NT2/D1 (cell line): ENCODE results near the gene CRADD.

Experiments used
- DNase-seq: peaks from one replicate; pipeline ENCODE4 v3.0.0-alpha.2; 2011; ENCODE audit warnings: low read depth, low spot score
- H3K27me3 ChIP-seq: 2 replicates; pipeline ENCODE4 v1.6.0; 2011; ENCODE audit warnings: mild to moderate bottlenecking; ENCODE audit not compliant: insufficient read length, insufficient read depth
- H3K36me3 ChIP-seq: 2 replicates; pipeline ENCODE4 v1.6.1; 2011; ENCODE audit warnings: mild to moderate bottlenecking, low read length, mixed read lengths; ENCODE audit not compliant: insufficient read depth, insufficient read length
- H3K4me1 ChIP-seq: 2 replicates; pipeline ENCODE4 v1.5.1; 2011; ENCODE audit not compliant: insufficient read depth, insufficient read length
- H3K4me3 ChIP-seq: 2 replicates; pipeline ENCODE4 v1.5.1; 2011; ENCODE audit warnings: low read depth; ENCODE audit not compliant: insufficient read length
- H3K9ac ChIP-seq: 2 replicates; pipeline ENCODE4 v1.6.0; 2011; ENCODE audit warnings: low read depth; ENCODE audit not compliant: insufficient read length
- H3K9me3 ChIP-seq: 2 replicates; pipeline ENCODE4 v1.5.1; 2011; ENCODE audit warnings: mild to moderate bottlenecking, low read length; ENCODE audit not compliant: insufficient read depth
- SUZ12 ChIP-seq: IDR thresholded peaks from 2 replicates; pipeline ENCODE4 v1.6.1; 2011; ENCODE audit not compliant: insufficient read length, insufficient read depth; ENCODE audit errors: extremely low read depth
- YY1 ChIP-seq: IDR thresholded peaks from 2 replicates; pipeline ENCODE4 v1.6.1; 2011; ENCODE audit not compliant: insufficient read length, insufficient read depth
- ZNF274 ChIP-seq: IDR thresholded peaks from 2 replicates; pipeline ENCODE4 v1.6.1; 2011; ENCODE audit warnings: mild to moderate bottlenecking, low read depth, low read length

The CRADD gene

GRCh38 chr12:93812626-93813025 is 135.5 kb downstream of the CRADD start:
- peaks cover 3% of the 10 kb centered on the region for H3K4me1 ChIP-seq
- DNase-seq = no peak
- H3K36me3 ChIP-seq = no peaks in the 10 kb centered on the region
- H3K9ac ChIP-seq = no peak overlapping the region
- H3K27me3 ChIP-seq = no peaks in the 10 kb centered on the region
- TF ChIP-seq YY1 = no peak
- no peaks in the 10 kb centered on the region for H3K9me3 ChIP-seq
- no peak overlapping the region for H3K4me3 ChIP-seq

GRCh38 chr12:93813186-93813585 is 136.0 kb downstream of the CRADD start:
- peaks cover 3% of the 10 kb centered on the region for H3K4me1 ChIP-seq
- no peaks in the 10 kb centered on the region for H3K27me3 ChIP-seq
- no peak overlapping the region for H3K4me3 ChIP-seq
- H3K9me3 ChIP-seq = no peaks in the 10 kb centered on the region
- DNase-seq = no peak
- TF ChIP-seq SUZ12 (no peak), ZNF274 (no peak), YY1 (no peak)
- no peak overlapping the region for H3K9ac ChIP-seq
- H3K36me3 ChIP-seq = no peaks in the 10 kb centered on the region

GRCh38 chr12:93813972-93814821 is 137.0 kb downstream of the CRADD start:
- Histone ChIP-seq H3K4me3 (no peak overlapping the region), H3K27me3 (no peaks in the 10 kb centered on the region), H3K9me3 (no peaks in the 10 kb centered on the region), H3K9ac (no peak overlapping the region), H3K4me1 (peaks cover 3% of the 10 kb centered on the region), H3K36me3 (no peaks in the 10 kb centered on the region)
- no peak for DNase-seq
- TF ChIP-seq SUZ12 (no peak), ZNF274 (no peak), YY1 (no peak)

- Histone ChIP-seq H3K4me1 (no peaks in the 10 kb centered on the region), H3K9me3 (no peaks in the 10 kb centered on the region), H3K27me3 (no peaks in the 10 kb centered on the region), H3K9ac (no peak overlapping the region), H3K4me3 (no peak overlapping the region), H3K36me3 (no peaks in the 10 kb centered on the region)
- no peak for TF ChIP-seq ZNF274
- no peak for TF ChIP-seq YY1
- no peak for TF ChIP-seq SUZ12
- DNase-seq = no peak
These were observed 141.4 kb downstream of the CRADD start for GRCh38 chr12:93818488-93819049.

GRCh38 chr12:93819050-93819491 is 141.9 kb downstream of the CRADD start:
- Histone ChIP-seq H3K9me3 (no peaks in the 10 kb centered on the region), H3K4me3 (no peak overlapping the region), H3K27me3 (no peaks in the 10 kb centered on the region), H3K9ac (no peak overlapping the region), H3K4me1 (no peaks in the 10 kb centered on the region), H3K36me3 (no peaks in the 10 kb centered on the region)
- no peak for TF ChIP-seq SUZ12
- no peak for TF ChIP-seq ZNF274
- no peak for TF ChIP-seq YY1
- no peak for DNase-seq

GRCh38 chr12:93823616-93824391 is 146.6 kb downstream of the CRADD start:
- no peak for DNase-seq
- Histone ChIP-seq H3K9me3 (no peaks in the 10 kb centered on the region), H3K4me3 (no peak overlapping the region), H3K4me1 (no peaks in the 10 kb centered on the region), H3K36me3 (no peaks in the 10 kb centered on the region), H3K27me3 (no peaks in the 10 kb centered on the region), H3K9ac (no peak overlapping the region)
- TF ChIP-seq YY1 (no peak), ZNF274 (no peak), SUZ12 (no peak)
